GM12892 (cell line): ENCODE data around the gene MEGF11.

Source experiments
- POLR2A ChIP-seq: IDR thresholded peaks from 2 replicates; pipeline ENCODE4 v1.6.1; 2011; ENCODE audit warnings: low read depth, low read length, control low read depth
- POLR2AphosphoS5 ChIP-seq: IDR thresholded peaks from 2 replicates; pipeline ENCODE4 v1.6.1; 2011; ENCODE audit warnings: low read depth, low read length, control low read depth

GRCh38 chr15:65903296-65904073 lies 350.1 kb downstream of the MEGF11 start:
- TF ChIP-seq POLR2A (no peak), POLR2AphosphoS5 (no peak)
